ENCODE results near the gene POR. TPM values are rescaled to one million over a fixed set of nuclear protein-coding genes. Genes with fewer than 3 reads are reported as not detected.
"Not testable (repeated sequence)": the region's sequence is repeated elsewhere in the genome, so short reads cannot be mapped to it uniquely, and the experiment has no call there.

POR gene
- polyA plus RNA-seq, 1 donor = 40.5 TPM

DNA sequence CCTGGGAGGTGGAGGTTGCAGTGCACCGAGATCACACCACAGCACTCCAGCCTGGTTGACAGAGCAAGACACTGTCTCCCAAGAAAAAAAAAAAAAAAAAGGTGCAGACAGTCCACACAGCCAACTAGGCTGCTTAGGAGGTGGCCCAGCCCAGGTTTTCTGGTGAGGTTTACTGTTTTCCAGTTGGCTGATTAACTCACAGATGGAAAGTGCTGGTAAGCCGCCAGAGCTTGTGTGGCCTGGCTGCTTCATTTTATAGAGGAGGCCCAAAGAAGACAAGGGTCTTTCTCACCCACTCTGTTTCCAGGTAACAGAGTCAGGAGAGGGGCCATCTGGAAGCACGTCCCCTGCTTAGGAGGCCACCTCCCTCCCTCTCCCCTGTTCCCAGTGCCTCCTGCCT, 29.9 kb upstream of the POR start:
- no peak for DNase-seq

DNA sequence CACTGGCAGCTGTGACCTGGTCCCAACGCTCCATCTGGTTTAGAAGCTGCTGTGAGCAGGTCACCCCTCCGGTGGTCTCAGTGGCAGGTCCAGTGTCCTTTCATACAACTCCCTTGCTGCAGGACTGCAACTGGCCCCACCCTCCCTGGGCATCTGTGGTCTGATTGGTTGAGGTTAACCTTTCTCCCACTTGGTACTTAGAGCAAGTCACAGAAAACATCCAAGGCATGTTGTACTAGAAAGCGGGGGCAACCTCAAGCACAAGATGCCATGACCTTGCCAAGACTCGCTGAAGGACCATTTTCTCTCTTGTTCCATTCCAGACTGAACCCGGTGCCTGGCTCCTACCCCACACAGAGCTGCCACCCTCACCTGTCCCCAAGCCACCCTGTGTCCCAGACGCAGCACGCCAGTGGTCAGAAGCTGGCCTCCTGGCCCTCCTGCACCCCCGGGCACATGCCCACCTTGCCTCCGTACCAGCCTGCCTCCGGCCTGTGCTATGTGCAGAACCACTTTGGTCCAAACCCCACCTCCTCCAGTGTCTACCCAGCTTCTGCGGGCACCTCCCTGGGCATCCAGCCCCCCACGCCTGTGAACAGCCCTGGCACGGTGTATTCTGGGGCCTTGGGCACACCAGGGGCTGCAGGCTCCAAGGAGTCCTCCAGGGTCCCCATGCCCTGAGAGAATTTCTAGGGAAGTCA, 27.1 kb upstream of the POR start:
- no peak for DNase-seq

DNA sequence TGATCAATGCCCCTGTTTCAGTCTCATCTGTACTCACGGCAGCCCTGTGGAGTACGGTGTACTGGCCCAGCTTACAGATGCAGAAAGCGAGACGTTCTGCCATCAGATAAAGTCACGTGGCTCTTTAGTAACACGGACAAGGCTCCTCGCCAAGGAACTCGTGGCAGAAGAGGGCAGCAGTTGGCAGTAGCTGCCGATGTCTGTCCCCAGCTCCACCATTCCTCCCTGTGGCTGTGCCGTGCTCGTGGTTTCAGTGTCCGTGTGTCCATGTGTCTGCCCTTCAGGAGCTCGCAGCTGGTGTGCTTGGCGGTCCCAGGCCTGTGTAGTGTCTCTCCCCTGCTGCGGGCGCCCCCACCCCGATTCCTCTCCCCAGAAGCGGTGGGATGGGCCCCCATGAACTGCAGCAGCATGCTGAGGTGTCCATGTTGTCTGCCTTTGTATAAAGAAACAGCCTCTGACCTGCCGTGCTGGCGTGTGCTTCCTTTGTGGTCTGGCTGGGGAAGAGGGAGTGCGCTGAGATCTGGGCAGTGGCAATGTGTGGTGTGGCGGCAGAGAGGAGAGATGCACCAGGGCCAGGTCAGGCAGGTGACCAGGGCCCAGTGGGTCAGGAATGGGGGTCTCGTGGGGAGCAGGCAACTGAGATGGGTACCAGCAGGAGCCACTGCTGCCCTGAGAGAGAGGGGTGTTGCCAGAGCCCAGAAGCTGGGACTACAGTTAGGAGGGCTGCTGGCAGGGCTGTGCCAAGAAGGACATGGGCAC, 26.3 kb upstream of the POR start:
- no peak for DNase-seq

DNA sequence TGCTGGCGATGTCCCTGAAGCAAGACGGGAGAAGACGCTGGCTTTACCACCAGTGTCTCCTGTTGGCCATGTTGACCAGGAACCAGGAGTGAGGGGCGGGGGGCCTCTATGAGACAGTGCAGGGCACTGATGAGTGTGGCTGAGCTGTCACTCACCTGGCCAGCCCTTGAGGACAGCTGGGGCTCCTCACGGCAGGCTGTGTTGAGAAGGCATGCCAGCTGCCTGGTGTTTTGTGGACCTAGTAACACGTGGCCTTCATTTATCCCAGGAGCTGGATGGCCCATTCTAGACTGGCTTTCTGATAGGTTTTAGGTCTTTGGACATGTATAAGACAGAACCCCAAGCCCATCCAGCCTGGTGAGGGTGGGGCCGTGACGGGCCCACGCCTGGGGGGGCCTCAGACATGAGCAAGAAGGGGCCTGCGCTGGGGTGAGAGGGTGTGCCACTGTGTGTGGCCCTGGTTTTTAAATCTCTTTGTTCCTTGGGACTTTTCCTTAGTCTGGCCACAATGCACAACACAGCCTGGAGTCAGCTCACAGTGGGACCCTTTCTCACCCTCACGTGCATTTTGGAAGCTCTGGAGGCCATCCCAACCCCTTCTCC, 25.6 kb upstream of the POR start:
- DNase-seq = no peak

DNA sequence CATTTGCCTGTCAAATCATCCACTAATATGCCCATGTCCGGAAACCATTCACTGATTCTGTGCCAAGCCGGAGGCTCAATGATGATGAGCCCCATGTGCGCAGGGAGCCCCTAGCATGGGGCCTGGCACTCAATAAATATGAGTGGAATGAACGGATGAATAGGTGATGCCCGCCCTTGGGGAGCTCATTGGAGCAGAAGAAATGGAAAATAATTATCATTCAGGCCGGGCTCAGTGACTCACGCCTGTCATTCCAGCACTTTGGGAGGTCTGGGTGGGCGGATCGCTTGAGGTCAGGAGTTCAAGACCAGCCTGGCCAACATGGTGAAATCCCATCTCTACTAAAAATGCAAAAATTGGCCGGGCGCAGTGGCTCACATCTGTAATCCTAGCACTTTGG, 25.1 kb upstream of the POR start:
- DNase-seq = no peak

DNA sequence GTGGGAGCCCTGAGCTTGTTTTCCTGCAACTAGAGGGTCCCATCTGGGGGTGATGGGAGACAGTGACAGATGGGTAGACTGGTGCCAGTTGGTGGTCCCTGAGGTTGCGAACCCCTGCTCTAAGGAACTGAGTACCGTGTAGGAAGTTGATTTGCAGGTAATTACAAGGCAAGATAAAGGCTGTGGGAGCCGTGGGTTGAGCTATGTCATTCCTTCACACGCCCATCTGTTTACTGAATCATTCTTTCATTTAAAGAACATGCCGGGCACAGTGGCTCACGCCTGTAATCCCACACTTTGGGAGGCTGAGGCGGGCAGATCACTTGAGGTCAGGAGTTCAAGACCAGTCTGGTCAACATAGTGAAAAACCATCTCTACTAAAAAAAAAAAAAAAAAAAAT, 23.7 kb upstream of the POR start:
- DNase-seq = not testable (repeated sequence)

DNA sequence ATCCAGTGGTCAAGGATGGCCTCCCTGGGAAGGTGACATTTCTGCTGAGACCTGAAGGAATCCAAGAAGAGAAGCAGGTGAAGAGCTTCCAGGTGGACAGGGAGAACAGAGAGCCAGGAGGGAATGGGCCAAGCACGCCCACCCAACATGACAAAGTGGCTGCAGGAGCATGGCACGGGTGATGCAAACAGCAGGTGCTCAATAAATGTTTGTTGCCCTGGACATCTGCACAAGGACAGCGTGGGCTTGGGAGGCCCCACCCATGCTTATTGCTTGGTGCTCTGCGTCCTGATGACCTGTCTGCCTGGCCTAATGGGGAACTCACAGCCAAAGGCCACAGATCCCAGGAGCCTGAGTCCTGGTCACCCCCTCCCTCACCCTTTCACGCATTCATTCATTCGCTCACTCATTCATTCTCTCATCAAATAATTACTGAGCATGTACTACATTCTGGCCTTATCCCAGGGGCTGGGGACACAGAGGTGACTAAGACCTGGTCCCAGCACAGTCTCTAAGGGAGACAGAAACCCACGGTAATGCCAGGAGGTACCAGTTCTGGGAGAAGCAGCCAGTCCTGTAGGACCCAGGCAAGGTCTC, 23.0 kb upstream of the POR start:
- no peak for DNase-seq

DNA sequence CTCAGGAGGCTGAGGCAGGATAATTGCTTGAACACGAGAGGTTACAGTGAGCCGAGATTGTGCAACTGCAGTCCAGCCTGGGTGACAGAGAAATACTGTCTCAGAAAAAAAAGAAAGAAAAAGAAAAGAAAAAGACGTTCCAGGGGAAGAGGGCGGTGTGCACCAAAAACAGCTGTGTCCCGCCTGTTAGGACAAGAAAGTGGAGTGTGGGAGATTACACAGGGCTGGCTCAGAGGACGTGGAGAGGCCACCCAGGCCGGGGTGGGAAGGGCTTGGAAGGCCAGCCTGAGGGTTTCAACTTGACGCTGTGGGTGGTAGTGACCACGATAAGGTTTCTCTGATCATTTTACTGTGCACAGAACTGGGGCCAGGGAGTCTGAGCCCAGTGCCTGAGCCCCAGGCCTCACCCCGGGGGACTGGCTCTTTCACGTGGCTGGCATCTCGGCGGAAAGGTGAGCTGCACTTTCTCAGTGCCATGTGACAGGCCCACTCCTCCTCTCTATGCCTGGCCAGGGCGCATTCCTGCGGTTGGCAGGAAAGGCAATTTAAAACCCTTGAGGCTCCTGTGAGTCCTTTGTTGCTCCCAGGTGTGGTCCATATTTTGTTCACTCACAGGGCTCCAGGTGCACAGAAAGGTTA, 22.2 kb upstream of the POR start:
- DNase-seq = peak; percentile 58

DNA sequence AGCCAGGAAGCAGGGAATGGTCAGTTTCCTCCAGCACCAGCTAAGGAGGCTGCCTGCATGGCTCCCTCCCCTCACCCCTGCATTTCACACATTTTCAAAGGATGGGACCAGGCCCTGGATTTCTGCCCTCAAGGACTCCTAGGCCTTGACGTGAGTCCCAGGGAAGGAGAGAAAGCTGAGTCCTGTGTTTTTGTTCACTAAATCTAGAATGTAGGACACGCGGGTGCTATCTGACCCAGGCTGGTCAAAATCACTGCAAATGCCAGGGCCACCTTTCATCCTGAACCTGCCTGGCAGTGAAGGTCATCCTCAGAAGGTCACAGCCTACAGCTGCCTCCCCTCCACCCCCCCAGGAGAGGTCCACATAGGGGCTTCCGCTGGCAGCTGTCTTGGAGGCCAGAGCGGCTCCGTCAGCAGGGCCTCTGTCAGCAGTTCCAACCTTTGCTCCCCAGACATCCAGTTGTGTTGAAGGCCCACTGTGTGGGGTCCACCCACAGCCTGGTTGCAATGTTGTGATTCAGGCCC, 18.1 kb upstream of the POR start:
- DNase-seq = no peak

DNA sequence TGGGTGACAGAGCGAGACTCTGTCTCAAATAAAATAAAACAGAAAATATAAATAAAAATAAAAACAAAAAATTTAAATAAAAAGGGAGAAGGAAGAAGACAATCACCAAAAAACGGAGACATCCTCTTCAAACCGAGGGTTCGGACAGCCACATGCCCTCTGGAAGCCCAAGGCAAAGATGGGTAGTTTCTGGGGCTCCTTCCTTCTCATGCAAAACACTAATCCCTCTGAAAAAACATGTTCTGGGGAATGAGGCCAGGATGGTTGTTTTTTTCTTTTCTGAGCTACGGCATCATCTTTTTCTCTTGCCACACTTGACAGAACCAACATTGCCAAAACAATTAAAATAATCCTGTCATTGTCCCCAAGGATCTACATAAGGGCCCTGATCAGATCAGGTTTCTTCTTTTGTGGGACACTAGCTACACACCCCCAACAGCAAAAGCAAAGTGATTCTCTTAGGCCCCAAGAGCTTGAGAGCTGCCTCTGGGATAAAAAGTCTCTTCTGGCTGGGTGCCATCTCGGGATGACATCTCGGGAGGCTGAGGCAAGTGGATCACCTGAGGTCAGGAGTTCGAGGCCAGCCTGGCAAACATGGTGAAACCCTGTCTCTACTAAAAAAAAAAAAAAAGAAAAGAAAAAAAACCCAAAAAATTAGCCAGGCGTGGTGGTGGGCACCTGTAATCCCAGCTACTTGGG, 14.2 kb upstream of the POR start:
- no peak for DNase-seq

DNA sequence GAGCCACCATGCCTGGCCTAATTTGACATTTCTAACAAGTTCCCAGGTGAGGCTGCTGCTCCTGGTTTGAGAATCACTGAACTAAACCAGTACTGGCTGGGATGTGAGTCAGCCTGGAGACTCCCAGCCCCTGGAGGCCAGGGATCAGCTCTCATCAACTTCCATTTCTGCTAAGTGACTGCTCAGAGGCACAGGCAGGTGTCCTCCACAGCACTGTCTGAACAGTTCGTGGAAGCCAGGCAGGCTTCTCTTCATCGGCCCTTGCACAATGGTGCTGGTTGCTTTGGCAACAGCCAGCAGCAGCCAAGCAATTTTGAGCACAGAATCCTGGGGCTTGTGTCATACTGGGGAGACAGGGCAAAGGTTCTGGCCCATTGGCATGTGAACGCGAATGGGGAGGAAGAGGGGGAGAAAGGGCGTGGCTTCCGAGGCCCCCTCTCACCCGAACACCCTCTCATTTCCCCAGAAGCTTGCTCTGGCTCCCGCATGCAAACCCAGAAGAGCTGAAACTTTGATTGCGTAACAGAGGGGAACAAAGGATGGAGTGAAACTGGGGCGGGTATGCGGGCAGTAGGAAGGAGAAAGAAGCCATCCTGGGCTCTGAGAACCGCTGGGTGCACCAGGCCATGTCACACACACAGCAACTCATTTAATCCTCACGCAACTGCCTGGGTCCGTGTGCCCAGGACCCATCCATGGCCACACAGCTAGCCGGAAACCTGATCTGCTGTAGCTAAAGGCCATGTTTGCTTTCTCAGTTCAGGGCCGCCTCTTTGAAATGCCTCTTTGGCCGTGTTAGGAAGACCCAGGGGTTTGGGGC, 9.0 kb upstream of the POR start:
- DNase-seq = no peak

DNA sequence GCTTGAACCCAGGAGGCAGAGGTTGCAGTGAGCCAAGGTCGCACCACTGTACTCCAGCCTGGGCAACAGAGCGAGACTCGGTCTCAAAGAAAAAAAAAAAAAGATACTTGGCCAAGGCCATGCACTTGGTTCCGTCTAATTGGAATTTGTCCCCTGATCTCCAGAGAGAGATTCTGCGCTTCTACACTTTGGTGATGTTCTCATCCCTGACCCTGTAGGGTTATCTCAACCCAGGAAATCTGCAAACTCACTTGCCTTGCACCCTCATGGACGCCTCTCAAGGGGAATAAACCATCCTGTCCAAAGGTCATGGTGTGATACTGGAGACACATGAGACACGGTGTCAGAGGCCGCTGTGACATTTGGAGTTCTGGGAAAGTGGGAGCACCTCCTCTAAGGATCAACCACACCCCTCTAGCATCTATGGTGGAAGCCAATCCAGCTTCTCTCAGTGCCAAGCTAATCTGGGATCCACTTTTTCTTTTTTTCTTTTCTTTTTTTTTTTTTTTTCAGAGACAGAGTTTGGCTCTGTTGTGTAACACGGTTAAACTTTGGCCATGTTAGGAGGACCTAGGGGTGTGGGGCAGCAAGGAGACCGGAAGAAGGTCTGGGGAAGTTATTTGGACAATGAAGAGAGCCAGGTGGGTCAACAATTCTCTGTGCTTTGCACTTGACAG, 7.8 kb upstream of the POR start:
- DNase-seq = no peak

DNA sequence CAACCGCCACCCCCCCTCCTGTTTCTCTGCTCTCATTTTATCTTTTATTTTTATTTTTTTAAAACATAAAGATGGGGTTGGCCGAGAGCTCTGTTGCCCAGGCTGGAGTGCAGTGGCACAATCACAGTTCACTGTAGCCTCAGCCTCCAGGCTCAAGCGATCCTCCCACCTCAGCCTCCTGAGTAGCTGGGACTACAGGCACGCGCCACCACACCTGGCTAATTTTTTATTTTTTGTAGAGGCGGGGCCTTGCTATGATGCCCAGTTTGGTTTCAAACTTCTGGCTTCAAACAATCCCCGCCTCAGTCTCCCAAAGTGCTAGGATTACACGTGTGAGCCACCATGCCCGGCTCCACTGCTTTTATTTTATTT, 7.3 kb upstream of the POR start:
- not testable (repeated sequence) for DNase-seq

DNA sequence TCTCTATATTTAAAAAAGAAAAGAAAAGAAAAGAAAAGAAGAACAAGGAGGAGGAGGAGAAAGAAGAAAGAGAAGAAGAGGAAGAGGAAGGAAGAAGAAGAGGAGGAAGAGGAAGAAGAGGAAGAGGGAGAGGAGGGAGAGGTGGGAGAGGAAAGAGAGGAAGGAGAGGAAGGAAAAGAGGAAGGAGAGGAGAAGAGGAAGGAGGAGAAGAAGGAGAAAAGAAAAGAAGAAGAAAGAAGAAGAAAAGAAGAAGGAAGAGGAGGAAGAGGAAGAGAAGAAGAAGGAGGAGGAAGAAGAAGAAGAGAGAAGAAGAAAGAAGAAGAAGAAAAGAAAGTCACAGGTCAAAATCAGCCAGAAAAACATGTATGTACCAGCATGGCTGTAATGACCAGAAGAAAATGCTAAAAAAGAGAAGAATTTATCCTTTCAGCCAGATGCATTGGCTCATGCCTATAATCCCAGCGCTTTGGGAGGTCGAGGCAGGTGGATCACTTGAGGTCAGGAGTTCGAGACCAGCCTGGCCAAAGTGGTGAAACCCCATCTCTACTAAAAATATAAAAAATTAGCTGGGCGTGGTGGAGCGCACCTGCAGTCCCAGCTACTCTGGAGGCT, 5.3 kb upstream of the POR start:
- DNase-seq = no peak

DNA sequence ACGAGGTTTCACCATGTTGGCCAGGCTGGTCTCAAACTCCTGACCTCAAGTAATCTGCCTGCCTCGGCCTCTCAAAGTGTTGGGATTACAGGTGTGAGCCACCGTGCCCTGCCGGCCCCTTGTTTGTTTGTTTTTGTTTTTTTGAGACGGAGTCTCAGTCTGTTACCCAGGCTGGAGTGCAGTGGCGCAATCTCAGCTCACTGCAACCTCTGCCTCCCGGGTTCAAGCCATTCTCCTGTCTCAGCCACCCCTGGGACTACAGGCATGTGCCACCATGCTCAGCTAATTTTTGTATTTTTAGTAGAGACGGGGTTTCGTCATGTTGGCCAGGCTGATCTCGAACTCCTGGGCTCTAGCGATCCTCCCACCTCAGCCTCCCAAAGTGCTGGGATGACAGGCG, 3.8 kb upstream of the POR start:
- not testable (repeated sequence) for DNase-seq

DNA sequence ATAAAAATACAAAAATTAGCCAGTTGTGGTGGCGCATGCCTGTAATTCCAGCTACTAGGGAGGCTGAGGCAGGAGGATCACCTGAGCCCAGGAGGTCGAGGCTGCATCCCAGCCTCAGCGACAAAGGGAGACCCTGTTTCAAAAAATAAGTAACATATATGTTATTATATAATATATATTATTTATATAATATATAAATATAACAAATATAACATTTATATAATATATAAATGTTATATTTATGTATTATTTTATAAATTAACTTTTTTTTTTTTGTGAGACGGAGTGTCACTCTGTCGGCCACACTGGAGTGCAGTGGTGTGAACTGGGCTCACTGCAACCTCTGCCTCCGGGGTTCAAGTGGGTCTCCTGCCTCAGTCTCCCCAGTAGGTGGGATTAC, 1.5 kb upstream of the POR start:
- no peak for DNase-seq

DNA sequence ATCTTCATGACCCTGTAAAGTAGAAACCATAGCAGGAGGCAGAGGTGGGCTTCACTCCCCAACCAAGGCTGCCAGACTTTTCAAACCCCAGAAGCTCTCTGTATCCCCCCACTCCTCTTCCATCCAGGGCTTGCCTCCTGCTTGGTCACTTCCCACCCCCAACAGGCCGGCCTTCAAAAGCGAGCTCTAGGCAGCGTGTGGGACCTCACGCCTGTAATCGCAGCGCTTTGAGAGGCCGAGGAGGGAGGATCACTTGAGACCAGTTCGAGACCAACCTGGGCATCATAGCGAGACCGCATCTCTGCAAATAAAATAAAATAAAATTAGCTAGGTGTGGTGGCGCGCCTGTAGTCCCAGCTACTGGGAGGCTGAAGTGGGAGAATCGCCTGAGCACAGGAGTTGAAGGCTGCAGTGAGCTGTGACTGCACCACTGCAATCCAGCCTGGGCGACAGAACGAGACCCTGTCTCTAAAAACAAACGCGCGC, 743 bp upstream of the POR start:
- DNase-seq = no peak

DNA sequence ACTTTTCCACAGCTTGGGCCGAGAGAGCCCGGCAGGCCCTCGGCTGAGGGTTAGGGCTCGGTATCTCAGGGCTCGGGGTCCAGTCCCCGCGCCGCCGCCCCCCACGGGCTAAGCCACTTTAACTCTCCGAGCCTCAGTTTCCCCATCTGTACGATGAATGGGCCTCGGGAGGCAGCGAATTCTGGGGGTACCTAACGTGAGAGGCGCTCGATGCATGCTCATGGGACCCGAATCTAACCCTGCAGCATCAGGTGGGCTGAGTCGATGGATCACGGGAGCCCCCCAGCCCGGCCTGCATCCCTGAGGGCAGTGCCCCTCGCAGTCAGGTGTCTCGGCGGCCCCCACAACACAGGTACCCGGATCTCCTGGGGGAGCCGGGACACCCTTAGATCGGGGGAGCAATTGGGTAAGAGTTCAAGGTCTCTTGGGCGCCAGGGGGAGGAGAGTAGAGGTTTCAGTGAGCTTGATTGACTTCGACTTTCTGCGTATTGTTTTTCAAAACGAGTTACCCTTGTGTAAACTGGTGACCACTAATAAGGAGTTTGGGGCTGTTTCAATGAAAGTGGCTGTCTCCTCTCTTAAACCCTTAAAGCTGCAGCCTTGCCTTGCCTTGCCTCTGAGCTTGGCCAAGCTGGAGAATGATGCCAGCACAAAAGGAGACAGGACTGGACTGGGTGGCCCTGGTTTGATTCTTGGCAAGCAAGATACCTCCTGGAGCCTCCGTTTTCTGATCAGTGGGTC, 631 bp downstream of the POR start:
- DNase-seq = no peak

DNA sequence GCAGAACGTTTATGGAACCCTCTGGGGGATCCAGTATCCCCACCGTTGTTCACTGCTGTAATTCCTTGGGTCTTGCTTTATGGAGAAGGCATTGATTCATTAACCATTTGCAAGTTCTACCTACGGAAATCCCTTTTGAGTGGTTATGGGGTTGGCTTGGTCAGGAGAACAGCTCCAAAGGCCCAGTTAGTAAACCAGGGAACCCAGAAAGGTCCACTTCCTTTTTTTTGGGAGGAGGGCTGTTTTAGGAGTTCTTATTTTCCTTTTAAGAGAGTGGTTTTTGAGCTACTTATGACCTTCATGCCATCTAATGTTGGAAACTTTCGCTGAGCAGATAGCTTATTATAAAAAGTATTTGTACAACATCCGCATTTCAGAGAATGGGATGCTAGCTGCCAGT, 1.3 kb downstream of the POR start:
- DNase-seq = no peak
